Stimulated activated naive B cell treated with anti-CD40 and anti-IgM and Interleukin-4, amounts not matched to agents 10 μg/mL and 1 μg/mL and 100 μg/mL, for 72 hours (primary cell): ENCODE data around the gene PIGK.
"Not testable (repeated sequence)": the region's sequence is repeated elsewhere in the genome, so short reads cannot be mapped to it uniquely, and the experiment has no call there.

Experiments
- ATAC-seq, 2 donors: fragments of 150-1000 bp; cut with Tn5 transposase; replicated peaks; 2 replicates each; pipeline ENCODE4 v1.10.0; 2021; ENCODE audit warnings: moderate library complexity in 1 of 2
- DNase-seq: peaks from one replicate; pipeline ENCODE4 v3.0.0; 2021
- H3K27ac Mint-ChIP-seq: one replicate; pipeline ENCODE4 v1.8.0; 2022; ENCODE audit warnings: mild to moderate bottlenecking, mixed read lengths
- H3K27me3 Mint-ChIP-seq, 2 donors: one replicate each; pipeline ENCODE4 v1.8.0; 2022; ENCODE audit warnings: mixed read lengths in 2 of 2
- H3K36me3 Mint-ChIP-seq, 2 donors: one replicate each; pipeline ENCODE4 v1.8.0; 2022; ENCODE audit warnings: mixed read lengths in 2 of 2, mild to moderate bottlenecking in 1 of 2
- H3K4me1 Mint-ChIP-seq, 2 donors: one replicate each; pipeline ENCODE4 v1.8.0; 2022; ENCODE audit warnings: mixed read lengths in 2 of 2, mild to moderate bottlenecking in 1 of 2
- H3K4me3 Mint-ChIP-seq, 2 donors: one replicate each; pipeline ENCODE4 v1.8.0; 2022; ENCODE audit warnings: mild to moderate bottlenecking in 2 of 2, mixed read lengths in 2 of 2, moderate library complexity in 1 of 2
- H3K9me3 Mint-ChIP-seq, 2 donors: one replicate each; pipeline ENCODE4 v1.8.0; 2022; ENCODE audit warnings: mixed read lengths in 2 of 2, mild to moderate bottlenecking in 1 of 2

Gene PIGK

DNA sequence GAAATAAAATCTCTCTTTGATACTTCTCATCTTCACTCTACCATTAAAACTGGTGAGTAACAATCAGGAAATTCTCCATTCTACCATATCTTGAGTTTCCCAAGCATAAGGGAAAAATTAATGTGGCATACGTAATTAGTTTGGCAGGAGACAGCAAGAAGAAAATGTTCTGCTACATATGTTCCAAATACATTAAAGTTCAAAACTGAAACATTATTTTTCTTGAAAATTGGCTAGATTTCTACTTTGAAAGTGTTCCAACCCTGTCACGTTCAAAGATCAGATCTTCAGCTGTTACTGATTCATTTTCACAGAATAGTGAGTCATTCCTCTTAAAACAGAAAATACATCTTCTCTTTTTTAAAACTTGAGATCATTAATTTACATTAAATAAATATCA is 48.5 kb downstream of the PIGK start:
- H3K4me3 Mint-ChIP-seq = no peak overlapping the region
- peaks cover 23 to 30% of the 10 kb centered on the region in 2 donors for H3K36me3 Mint-ChIP-seq
- H3K27ac Mint-ChIP-seq = no peak overlapping the region
- H3K4me1 Mint-ChIP-seq = no peaks in the 10 kb centered on the region
- peaks cover 0 to 2% of the 10 kb centered on the region in 2 donors for H3K9me3 Mint-ChIP-seq
- no peaks in the 10 kb centered on the region for H3K27me3 Mint-ChIP-seq
- no peak for ATAC-seq
- no peak for DNase-seq

DNA sequence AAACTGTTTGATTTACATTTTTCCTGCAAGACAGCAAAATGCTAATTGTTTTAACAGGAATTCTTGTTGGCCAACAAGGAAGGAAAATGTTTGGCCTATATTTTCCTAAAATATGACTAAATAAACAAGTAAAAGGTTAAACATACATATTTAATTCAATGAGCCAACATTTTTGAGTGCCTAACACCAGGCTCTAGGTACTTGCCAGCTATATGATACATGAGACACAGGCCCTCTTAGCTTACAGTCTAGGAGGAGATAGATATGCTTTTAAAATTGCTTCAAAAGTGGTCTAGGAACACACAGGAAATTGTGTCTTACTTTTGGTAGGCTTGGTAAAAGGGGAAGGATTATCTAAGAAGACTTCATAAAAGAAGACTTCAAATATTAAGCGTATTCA is 50.9 kb downstream of the PIGK start:
- DNase-seq = no peak
- H3K4me1 Mint-ChIP-seq = no peaks in the 10 kb centered on the region
- H3K4me3 Mint-ChIP-seq = no peak overlapping the region
- no peak for ATAC-seq
- peaks cover 15 to 17% of the 10 kb centered on the region in 2 donors for H3K36me3 Mint-ChIP-seq
- no peaks in the 10 kb centered on the region for H3K27me3 Mint-ChIP-seq
- no peaks in the 10 kb centered on the region for H3K9me3 Mint-ChIP-seq
- no peak overlapping the region for H3K27ac Mint-ChIP-seq

DNA sequence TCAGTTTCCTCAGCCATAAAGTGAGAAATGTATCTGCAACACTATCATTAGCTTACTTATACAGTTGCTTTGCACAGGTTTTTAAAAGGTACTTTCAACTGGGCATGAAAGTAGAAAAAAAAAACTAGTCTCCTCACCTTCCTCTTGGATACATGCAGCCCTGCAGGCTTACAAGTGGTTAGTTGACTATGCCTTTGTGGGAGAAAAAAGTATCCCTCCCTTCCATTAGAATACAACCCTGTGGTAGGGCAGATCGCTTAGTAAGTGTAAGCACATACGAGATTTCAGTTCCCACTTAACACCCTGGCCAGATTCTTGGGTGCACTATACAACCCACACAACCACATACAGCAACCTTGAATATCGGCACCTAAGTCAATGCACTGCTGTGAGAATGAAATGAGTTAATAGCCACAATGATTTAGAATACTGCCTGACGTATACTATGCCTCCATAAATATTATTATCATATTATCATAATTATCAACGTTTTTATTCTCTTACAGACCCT is 54.7 kb downstream of the PIGK start:
- ATAC-seq = no peak
- Mint-ChIP-seq H3K27me3 (no peaks in the 10 kb centered on the region), H3K36me3 (peaks cover 36 to 41% of the 10 kb centered on the region in 2 donors), H3K4me1 (no peaks in the 10 kb centered on the region), H3K27ac (no peak overlapping the region), H3K9me3 (peaks cover 6% of the 10 kb centered on the region in 2 donors), H3K4me3 (no peak overlapping the region)
- no peak for DNase-seq

DNA sequence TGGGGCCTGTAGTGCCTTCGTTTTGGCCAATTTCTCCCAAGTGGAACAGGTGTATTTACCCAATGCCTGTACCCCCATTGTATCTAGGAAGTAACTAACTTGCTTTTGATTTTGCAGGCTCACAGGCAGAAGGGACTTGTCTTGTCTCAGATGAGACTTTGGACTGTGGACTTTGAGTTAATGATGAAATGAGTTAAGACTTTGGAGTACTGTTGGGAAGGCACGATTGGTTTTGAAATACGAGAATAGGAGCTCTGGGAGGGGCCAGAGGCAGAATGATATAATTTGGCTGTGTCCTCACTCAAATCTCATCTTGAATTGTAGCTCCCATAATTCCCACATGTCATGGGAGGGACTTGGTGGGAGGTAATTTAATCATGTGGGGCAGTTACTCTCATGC is 59.5 kb downstream of the PIGK start:
- ATAC-seq, H3K27ac Mint-ChIP-seq, H3K4me3 Mint-ChIP-seq, H3K27me3 Mint-ChIP-seq, DNase-seq, H3K4me1 Mint-ChIP-seq: not testable (repeated sequence)
- peaks cover 50 to 53% of the 10 kb centered on the region in 2 donors for H3K36me3 Mint-ChIP-seq
- H3K9me3 Mint-ChIP-seq = peaks cover 6 to 12% of the 10 kb centered on the region in 2 donors

DNA sequence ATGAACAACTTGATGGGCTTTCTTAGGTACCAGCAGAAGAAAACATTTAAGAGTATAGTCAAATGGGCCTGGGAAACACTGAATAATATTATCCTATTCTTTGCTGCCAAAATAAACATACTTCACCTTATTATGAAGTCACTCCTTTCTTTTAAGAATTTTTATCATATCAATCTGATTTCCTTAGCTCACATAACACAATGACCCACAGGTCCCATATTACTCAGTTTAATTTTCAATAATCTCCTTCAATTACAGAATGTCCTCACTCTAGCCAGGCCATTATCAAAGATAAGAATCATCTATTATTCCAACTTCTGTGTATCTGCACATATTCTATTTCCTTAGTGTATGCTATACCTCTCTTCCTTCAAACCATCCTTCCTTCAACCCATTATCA is 63.0 kb downstream of the PIGK start:
- peaks cover 51 to 59% of the 10 kb centered on the region in 2 donors for H3K36me3 Mint-ChIP-seq
- H3K4me1 Mint-ChIP-seq = no peaks in the 10 kb centered on the region
- H3K27me3 Mint-ChIP-seq = no peaks in the 10 kb centered on the region
- DNase-seq = no peak
- no peak for ATAC-seq
- H3K27ac Mint-ChIP-seq = no peak overlapping the region
- H3K4me3 Mint-ChIP-seq = no peak overlapping the region
- H3K9me3 Mint-ChIP-seq = peaks cover 6 to 12% of the 10 kb centered on the region in 2 donors

DNA sequence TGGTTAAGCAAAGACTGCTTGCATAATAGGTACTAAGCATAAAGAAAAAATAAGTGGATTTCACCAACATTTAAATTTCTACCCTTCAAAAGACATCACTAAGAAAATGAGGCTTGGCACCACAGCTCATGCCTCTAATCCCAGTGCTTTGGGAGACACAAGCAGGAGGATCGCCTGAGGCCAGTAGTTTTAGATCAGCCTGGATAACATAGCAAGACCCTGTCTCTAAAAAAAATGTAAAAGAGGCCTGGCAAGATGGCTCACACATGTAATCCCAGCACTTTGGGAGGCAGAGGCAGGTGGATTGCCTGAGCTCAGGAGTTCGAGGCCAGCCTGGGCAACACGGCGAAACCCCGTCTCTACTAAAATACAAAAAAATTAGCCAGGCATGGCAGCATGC is 73.0 kb downstream of the PIGK start:
- Mint-ChIP-seq H3K4me3 (no peak overlapping the region), H3K4me1 (peaks cover 0 to 3% of the 10 kb centered on the region in 2 donors), H3K9me3 (peaks cover 0 to 3% of the 10 kb centered on the region in 2 donors), H3K27ac (no peak overlapping the region), H3K27me3 (no peaks in the 10 kb centered on the region), H3K36me3 (peaks cover 4 to 18% of the 10 kb centered on the region in 2 donors)
- no peak for DNase-seq
- ATAC-seq = no peak

DNA sequence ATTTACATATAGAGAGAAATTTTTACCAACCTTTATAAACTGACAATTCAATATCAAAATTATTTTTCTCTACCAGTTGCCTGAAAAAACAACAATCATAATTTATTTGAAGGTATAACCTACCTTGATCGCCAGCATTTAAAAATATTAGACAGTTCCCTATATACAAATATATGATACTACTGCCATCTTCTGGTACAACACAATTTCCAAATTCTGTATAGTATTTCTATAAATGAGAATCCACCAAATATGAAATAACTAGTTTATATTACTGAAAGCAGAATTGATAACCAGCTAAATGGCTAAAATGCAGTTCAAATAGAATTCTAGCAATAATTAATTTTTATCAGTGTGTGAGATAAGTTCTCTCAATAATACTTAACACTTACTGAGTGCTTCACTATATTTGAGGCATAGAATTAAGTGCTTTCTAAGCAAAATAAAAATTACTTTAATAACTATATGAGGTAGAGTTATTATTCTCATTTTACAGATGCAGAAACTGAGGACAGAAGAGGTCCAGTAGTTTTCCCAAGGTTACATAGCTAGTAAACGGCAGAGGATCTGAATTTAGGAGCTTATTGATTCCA is 75.6 kb downstream of the PIGK start:
- Mint-ChIP-seq H3K4me3 (no peak overlapping the region), H3K4me1 (no peaks in the 10 kb centered on the region), H3K27me3 (no peaks in the 10 kb centered on the region), H3K27ac (no peak overlapping the region), H3K9me3 (peaks cover 0 to 3% of the 10 kb centered on the region in 2 donors), H3K36me3 (peaks cover 4 to 13% of the 10 kb centered on the region in 2 donors)
- DNase-seq (no peak), ATAC-seq (no peak)

DNA sequence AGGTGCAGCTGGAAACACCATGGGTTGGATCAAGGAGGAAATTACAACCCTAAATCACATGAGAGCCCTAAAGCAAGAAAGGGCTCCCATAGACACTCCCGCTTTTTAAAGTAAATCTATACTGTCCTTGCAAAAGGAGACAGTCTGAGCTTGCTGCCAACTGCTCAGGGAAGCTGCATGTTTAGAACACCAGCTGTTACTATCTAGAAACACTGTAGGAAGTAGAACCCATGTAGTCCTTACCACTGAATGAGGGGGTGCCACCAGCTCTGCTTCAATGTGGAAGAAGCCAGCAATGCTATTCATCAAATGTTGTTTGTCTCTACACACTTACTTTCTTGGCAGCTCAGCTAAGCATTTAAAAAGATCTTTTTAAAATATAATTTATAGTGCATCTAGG is 79.8 kb downstream of the PIGK start:
- H3K27ac Mint-ChIP-seq = no peak overlapping the region
- DNase-seq (no peak), ATAC-seq (no peak)
- H3K4me1 Mint-ChIP-seq = no peaks in the 10 kb centered on the region
- no peaks in the 10 kb centered on the region for H3K9me3 Mint-ChIP-seq
- H3K4me3 Mint-ChIP-seq = no peak overlapping the region
- H3K27me3 Mint-ChIP-seq = no peaks in the 10 kb centered on the region
- peaks cover 3 to 4% of the 10 kb centered on the region in 2 donors for H3K36me3 Mint-ChIP-seq

DNA sequence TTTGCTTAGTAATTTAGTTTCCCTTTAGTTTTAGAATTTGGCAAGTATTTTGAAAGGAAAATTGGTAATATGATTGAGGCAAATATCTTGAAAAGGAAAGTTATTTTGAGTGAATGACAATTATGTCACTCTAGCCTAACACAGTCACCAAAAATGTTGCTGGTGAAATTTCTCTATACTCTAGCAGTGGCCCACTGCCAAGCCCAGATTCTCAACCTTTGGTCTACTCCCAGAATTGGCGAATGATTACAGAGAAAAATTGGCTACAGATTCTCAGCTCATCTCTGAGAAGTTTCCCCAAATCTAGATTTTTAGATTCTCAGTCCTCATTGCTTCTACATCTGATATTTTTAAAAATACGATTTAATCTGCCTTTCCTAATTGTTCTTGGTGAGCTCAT is 84.9 kb downstream of the PIGK start:
- DNase-seq (no peak), ATAC-seq (no peak)
- no peaks in the 10 kb centered on the region for H3K27me3 Mint-ChIP-seq
- peaks cover 0 to 5% of the 10 kb centered on the region in 2 donors for H3K36me3 Mint-ChIP-seq
- H3K9me3 Mint-ChIP-seq = no peaks in the 10 kb centered on the region
- no peak overlapping the region for H3K4me3 Mint-ChIP-seq
- no peaks in the 10 kb centered on the region for H3K4me1 Mint-ChIP-seq
- no peak overlapping the region for H3K27ac Mint-ChIP-seq

DNA sequence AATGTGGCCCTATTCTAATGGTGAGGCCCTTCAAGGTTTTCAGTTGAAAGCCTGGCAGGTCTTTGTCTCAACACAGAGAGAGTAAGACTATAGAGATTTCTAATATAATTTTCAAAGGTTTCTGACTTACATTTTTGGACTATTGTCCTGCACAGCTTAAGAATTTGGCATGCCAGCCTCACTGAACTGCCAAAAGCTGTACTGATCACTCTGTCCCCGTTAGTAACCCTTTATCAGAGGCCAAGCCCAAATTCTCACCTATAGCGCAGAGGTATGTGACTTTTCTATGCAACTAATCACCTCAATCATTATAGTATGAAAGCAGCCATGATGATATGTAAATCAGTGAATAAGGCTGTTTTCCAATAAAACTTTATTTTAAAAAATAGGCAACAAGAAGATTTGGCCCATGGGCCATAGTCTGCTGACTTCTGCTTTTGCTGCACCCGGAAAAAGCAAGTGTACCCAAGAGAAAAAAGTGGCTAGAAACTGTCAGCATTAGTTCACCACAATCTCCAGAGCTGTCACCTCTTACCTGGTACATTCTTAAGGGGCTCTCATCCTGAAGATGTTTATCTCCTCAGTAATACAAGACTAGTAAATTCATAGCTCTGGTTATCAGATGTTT is 85.4 kb downstream of the PIGK start:
- H3K27me3 Mint-ChIP-seq = no peaks in the 10 kb centered on the region
- H3K4me3 Mint-ChIP-seq = no peak overlapping the region
- no peaks in the 10 kb centered on the region for H3K4me1 Mint-ChIP-seq
- H3K9me3 Mint-ChIP-seq = no peaks in the 10 kb centered on the region
- DNase-seq (no peak), ATAC-seq (no peak)
- peak overlapping the region; percentile 47 for H3K27ac Mint-ChIP-seq
- peaks cover 0 to 5% of the 10 kb centered on the region in 2 donors for H3K36me3 Mint-ChIP-seq

DNA sequence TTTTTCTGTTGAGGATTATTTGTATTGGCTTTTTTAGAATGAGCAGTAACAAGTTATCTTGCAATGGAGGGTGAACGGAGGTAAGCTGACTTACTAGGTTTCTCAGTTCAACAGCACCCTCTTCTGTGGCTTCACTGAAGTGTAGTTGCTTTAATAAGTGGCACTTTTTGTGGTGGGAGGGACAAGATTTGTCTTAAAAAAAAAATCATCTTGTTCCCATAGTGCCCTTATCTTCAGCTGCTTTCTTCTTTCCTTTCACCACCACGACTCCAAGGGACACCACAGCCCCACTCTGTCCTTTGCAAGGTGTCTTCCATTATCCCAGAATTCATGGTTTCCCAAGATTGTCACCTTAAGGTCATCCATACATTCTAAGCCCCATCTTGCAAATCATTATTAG is 92.9 kb downstream of the PIGK start:
- Mint-ChIP-seq H3K9me3 (no peaks in the 10 kb centered on the region), H3K4me1 (peaks cover 0 to 7% of the 10 kb centered on the region in 2 donors), H3K4me3 (no peak overlapping the region), H3K27ac (no peak overlapping the region), H3K27me3 (no peaks in the 10 kb centered on the region), H3K36me3 (peaks cover 10% of the 10 kb centered on the region in 2 donors)
- ATAC-seq = peak; percentile 73 to 81
- peak; percentile 11 for DNase-seq

DNA sequence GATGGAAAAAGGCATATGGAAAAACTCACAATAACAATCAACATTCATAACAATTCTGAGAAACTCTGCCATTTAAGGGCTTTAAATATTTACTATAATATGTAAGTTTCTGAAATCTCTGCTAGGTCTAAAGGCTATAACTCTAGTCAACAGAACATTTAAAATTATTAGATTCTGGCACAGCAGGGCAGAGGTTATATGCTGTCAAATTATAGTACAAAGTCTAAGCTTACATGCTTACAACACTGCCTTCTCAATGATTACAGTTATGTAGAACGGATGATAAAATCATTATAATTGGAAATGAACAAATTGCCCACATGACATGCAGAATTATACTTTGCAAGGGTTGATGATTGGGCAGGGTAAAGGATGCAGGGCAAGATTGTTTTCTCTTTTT is 97.7 kb downstream of the PIGK start:
- H3K27ac Mint-ChIP-seq = no peak overlapping the region
- H3K4me3 Mint-ChIP-seq = no peak overlapping the region
- DNase-seq (no peak), ATAC-seq (no peak)
- peaks cover 0 to 6% of the 10 kb centered on the region in 2 donors for H3K4me1 Mint-ChIP-seq
- H3K36me3 Mint-ChIP-seq = peaks cover 28 to 35% of the 10 kb centered on the region in 2 donors
- H3K9me3 Mint-ChIP-seq = no peaks in the 10 kb centered on the region
- no peaks in the 10 kb centered on the region for H3K27me3 Mint-ChIP-seq

DNA sequence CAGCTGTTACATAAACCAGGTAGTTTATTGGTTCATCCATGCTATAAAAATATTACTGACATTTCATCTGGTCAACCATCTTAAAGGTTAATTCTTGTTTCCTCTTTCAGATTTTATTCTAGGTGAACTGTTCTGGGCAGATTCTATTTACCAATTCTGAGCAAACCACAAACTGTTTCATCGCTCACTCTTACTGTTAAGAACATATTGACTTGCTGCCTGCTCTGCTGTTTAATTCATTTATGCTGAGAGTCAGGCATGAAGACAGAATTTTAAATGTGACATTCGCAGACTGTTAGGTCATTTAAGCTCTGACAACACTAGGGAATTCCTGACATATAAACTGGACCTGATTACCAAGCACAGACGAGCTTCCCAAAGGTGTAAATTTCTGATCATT is 98.3 kb downstream of the PIGK start:
- DNase-seq (no peak), ATAC-seq (peak; percentile 73 to 82)
- no peaks in the 10 kb centered on the region for H3K9me3 Mint-ChIP-seq
- peaks cover 25 to 32% of the 10 kb centered on the region in 2 donors for H3K36me3 Mint-ChIP-seq
- H3K27ac Mint-ChIP-seq = no peak overlapping the region
- peaks cover 0 to under 1% of the 10 kb centered on the region in 2 donors for H3K4me1 Mint-ChIP-seq
- H3K27me3 Mint-ChIP-seq = no peaks in the 10 kb centered on the region
- H3K4me3 Mint-ChIP-seq = no peak overlapping the region

DNA sequence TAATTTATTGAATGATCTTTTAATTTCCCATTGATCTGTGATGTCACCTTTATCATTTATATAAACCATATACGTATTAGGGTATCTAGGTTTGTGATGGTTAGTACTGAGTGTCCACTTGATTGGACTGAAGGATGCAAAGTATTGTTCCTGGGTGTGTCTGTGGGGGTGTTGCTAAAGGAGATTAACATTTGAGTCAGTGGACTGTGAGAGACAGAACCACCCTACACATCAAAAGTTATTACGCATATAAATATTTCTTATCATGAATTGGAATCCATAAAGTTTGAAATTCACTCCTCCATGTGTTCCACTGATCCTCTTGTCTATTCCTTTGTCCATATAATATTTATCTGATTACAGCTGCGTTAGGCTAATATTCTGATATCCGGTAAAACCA is 100.5 kb downstream of the PIGK start:
- peaks cover 19 to 25% of the 10 kb centered on the region in 2 donors for H3K36me3 Mint-ChIP-seq
- no peaks in the 10 kb centered on the region for H3K4me1 Mint-ChIP-seq
- H3K27me3 Mint-ChIP-seq = no peaks in the 10 kb centered on the region
- DNase-seq (no peak), ATAC-seq (no peak)
- H3K4me3 Mint-ChIP-seq = no peak overlapping the region
- no peak overlapping the region for H3K27ac Mint-ChIP-seq
- H3K9me3 Mint-ChIP-seq = no peaks in the 10 kb centered on the region

DNA sequence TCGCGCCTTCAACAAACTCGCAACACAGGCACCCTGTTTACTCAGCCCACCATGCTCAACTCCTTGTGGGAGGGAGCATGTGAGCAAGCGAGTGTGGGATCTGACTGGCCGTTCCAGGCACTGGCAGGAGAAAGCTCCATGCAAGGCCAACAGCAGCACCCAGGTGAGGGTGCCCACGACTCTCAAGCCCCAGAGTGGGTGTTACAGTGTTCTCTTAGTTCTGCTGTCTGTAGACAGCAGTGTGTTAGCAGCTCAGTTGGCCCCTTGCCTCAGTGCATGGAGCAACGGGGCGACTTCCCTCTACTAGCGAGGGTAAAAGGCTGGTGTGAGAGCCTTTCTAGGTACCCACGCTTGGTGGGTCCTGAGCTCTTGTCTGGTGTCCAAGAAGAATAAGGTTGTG is 114.6 kb downstream of the PIGK start:
- Mint-ChIP-seq H3K27ac (no peak overlapping the region), H3K27me3 (no peaks in the 10 kb centered on the region), H3K9me3 (peaks cover 0 to 1% of the 10 kb centered on the region in 2 donors), H3K36me3 (peaks cover 12 to 17% of the 10 kb centered on the region in 2 donors), H3K4me1 (no peaks in the 10 kb centered on the region), H3K4me3 (no peak overlapping the region)
- DNase-seq (no peak), ATAC-seq (no peak)
